ENCODE results near the gene C2orf92.
"Not testable (repeated sequence)": the region's sequence is repeated elsewhere in the genome, so short reads cannot be mapped to it uniquely, and the experiment has no call there.

C2orf92 gene

DNA sequence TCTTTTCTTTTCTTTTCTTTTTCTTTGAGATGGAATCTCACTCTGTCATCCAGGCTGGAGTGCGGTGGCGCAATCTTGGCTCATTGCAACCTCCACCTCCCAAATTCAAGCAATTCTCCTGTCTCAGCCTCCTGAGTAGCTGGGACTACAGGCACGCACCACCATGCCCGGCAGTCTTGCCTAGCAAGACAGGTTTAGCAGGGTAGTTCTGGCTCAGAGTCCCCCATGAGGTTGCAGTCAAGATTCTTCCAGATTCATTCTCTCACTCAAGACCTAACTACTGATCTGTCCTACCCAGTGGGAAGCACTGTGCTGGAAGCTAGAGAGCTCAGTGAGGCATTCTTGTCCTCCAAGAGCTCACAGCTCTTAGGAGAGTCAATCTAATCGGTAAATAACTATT, 26.2 kb downstream of the C2orf92 start:
- DNase-seq = no peak

DNA sequence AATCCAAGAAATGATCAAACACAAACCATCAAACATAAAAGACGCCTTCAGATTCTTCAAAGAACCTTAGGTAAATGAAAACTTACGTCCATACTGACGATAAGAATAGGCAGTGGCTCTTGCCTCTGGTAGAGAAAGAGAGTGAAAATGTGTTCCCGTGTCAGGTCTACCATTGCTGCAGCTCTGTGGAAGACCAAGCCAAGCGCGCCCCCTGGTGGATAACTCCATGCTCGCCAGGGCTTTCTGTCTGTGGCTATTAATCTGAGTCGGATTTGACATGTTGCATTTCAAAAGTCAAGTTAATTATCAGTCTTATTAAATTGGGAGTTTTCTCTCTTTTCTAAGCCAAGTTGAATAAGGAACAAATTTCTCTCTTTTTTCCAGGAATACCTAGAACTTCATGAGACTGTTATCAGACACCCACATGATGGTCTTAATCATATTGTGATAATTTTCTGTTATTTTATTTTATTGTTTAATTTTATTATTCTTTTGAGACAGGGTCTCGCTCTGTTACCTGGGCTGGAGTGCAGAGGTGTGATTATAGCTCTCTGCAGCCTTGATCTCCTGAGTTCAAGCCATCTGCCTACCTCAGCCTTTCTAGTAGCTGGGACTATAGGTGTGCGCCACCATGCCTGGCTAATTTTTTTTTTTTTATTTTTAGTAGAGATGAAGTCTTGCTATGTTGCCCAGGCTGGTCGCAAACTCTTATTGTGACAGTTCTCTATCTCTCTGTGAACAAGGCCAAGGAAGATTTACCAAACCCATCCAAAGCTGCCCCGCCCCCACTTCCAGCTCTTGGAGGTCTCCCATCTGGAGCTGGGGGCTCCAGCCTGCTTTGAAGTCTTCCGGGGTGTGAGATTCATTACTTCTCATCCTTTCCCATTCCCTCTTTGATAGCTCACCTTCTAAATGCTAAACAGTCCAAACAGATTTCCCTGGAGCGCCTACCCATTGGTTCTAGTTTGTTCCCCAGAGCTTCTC, 28.0 kb downstream of the C2orf92 start:
- peak; percentile 96 for DNase-seq

DNA sequence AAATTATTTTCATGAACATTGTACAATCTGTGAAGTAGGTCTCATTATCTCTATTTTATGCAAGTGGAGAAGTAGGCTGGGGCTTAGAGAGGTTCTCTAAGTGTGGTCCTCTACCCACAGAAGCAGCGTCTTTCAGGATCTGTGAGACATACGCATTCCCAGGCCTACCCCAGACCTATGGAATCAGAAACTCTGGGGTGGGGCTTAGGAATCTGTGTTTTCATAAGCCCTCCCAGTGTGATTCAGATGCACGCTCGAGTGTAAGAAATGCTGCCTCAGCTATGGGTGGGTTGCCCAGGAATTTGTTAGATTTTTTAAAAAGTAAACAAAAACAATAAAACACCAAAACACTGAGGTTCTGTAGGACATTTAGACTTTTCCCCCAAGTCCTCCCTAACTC, 29.0 kb downstream of the C2orf92 start:
- DNase-seq = no peak

DNA sequence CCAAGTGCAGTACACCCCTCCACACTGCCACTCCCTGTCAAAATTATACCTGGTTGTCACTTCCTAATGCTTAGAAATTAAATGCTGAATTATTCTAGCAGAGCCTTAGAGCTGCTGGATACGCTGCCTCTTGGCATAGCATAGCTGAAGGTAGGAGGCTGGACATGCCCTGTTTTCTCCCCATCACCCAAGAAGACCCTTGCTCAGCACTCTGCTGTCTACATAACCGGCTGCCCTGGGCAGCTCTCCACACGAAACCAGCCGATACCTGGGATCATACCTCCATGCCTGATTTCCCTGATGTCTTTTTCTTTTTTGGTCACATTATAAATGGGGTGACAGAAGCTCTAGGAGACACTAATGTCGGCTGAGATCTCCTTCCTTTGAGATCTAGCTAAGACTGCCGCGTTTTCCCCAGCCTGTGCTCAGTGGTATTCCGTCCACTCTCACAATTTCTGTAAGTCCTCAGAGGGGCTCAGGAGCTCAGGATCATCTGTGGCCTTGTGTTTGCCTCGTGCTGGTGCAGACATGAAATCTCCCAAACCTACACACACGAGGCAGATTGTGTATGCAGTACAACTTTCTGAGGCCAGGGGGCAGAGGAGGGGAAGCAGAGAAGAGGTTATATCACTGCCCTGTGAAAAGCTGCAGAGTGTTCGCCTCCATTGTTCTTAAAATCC, 30.4 kb downstream of the C2orf92 start:
- DNase-seq = peak; percentile 50

DNA sequence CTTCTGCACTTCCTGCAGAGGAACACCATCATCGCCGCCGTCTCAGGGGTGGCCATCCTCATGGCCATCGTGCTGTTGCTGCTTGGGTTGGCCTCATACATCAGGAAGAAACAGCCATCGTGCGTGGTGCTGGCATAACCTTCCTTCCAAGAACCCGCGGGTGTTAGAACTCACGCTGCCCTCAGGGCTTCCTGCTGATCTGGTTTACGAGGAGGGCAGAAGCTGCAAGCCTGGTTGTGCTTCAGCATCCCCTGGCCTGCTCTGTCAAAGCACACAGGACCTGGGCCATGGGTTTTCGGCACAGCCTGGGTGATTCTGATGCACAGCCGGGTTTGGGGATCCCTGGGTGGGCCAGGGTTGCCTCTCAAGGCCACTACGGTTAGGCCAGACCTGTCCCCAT, 31.7 kb downstream of the C2orf92 start:
- DNase-seq = no peak

DNA sequence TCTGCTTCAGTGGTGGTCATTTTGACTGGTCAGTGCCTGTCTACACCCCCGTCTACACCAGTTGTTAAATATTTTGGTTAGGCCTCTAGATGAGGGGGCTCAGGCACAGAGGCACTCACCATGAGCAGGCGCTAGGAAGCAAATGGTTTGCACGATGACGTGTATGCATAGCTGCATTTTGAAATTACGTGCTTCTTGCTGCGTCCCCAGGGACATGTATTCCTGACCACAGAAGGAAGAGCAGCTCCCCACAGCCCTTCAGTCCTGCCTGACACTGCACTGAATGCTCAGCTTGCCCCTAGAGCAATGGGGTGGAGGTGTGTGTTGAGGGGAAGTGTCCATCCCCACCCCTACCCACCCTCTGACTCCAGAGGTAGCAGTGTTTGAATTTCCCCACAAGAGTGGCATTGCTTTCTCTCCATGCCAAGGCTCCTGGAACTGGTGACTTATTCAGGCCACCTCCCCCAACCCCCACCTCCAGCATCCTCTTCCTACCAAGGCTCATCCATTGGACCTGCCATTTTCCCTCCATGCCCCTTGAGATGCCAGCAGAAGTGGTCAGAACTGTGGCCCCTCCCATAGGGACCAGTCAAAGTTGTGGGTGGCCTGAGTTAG, 32.4 kb downstream of the C2orf92 start:
- DNase-seq = no peak

DNA sequence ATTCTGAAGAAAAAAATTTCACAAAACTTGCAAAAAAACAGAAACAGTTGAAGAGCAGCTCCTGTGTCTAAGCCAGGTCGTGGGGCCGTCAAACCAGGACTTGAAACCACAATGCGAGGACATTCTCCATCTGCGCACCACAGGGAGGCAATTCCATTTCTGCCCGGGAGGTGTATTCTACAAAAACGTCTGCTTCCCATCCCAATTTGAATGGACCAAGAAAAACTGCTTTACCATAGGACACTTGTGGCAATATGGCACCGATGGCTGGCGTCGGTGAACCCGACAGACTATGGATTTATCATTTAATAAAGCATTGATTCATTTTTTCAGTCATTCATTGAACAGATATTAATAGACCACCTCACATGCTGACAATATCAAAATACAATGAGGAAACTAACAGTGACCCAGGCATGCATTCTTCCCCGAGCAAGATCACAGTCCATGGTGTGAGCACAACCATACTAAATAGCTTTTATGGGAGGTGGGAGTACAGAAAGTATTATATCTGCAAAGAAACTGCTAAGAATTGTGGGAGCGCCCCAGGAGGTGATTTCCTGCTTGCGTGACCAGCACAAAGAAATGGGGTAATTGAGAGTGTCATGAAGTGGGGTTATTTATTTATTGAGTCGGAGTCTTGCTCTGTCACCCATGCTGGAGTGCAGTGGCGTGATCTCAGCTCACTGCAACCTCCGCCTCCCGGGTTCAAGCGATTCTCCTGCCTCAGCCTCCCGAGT, 33.4 kb downstream of the C2orf92 start:
- no peak for DNase-seq

DNA sequence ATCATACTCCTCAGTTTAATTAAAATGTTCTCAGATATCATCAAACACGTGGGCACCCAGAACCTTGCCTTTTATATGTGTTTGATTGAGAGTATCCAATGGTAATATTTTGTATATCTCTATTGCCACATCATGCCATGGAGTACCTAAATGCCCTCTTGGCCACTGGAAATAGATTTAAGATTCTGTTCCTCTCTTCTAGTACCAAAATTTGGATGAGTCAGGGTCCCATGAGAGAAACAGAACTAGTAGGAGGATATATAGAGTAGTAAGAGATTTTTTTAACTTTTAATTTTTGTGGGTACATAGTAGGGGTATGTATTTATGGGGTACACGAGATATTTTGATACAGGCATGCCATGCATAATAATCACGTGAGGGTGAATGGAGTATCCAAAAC, 34.2 kb downstream of the C2orf92 start:
- no peak for DNase-seq

DNA sequence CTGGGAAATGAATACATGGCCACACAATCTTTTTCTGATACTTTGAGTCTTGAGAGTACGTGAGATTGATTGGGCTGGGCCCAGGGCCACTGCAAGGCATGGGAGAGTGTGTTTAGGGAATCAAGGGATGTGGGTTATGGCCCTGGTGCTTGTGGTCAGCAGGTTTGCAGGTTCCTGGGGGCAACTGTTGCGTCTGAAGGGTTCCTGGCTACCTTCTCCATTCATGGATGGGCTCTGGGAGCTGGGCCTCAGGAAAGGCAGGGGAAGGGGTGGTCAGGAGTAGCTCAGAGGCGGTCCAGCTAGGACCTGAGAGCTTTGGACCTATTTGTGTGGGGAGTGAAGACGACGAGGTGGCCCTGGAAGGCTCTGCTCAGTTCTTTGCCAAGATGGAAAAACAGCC, 35.5 kb downstream of the C2orf92 start:
- no peak for DNase-seq

DNA sequence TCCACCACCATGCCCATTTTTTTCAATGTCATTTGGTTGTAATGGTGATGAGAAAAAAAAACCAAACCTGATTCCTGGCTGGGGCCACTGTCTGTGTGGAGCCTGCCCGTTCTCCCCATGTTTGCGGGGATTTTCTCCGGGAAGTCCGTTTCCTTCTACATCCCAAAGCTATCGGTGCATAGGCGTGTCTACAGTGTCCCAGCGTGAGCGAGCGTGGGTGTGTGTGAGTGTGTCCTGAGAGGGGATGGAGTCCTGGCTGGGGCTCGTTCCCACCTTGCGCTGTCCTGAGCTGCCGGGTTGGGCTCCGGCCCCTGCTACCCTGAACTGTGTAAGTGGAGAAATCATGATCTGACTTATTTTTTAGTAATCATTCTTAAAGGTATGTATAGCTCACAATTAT, 36.6 kb downstream of the C2orf92 start:
- DNase-seq = no peak

DNA sequence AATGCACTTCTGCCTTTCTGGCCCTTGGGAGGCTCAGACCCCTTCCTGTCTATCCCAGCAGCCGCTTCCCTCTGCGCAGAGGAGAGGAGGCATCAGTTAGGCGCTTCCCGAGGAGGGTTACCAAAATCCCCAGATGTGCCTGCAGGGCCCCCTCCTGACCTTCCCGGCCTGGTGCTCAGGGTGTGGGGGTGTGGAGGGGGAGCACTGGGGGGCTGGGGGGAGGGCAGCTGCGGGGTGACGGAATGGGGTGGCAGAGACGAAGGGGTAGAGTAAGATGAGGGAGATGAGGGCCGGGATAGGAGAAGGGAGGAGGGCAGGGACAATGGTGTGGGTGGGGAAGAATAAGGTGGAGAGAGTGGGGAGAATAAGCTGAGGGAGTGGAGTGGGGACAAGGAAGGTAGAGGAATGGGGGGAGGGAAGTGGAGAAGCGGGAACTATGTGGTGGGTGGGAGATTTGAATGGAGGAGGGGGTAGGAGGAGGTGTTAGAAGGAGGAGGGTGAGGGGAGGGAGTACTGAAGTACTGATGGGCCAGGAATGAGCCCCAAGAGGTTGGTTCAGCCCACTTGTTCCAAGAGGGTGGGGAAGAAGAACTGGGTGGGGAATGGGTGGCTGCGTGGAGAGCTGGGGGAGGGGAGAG, 37.3 kb downstream of the C2orf92 start:
- no peak for DNase-seq

DNA sequence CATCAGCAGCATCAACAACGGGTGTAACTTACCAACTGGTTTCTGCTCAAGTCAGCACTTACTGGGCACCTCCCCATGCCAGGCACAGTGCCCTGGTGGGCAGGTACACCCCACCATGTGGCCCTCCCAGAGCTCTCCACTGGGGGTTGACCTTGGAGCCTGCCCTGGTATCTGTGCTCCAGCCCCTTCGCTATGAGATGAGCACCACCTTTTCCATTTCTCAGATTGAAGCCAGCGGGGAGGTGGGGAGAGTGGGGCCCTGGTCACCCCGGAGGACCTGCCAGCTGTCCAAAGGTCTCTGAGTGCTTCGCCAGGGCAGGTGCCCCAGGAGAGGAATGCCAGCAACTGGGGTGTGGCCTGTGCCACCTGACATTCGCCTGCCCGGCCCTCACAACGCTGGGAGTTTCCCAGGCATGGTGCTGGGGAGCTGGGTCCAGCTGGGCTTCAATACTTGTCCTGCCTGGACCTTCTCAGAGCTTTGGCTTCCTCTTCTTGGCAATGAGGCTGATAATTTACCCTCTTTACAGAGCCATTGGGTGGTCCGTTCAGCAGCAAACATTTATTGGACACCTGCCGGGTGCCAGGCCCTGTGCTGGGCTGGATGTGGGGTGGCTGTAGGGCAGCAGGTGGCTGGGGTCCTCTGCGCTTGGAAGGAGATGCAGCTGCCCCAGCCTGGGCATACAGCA, 38.0 kb downstream of the C2orf92 start:
- no peak for DNase-seq

DNA sequence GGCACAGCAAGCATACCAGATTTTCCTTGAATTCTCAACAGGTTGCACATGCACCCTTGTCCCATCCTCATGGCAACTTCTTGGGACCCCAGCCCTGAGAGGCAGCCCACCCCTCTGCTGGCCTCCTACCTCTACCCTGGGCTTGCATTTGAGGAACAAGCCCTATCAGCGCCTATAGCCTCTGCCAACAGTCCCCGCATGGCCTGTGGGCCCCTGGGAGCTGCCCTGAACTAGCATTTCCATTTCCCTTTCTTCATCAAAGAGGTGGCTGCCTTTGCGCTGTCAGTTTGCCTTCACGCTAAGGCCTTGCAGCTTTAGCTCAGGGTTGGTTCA, 38.5 kb downstream of the C2orf92 start:
- DNase-seq = no peak

DNA sequence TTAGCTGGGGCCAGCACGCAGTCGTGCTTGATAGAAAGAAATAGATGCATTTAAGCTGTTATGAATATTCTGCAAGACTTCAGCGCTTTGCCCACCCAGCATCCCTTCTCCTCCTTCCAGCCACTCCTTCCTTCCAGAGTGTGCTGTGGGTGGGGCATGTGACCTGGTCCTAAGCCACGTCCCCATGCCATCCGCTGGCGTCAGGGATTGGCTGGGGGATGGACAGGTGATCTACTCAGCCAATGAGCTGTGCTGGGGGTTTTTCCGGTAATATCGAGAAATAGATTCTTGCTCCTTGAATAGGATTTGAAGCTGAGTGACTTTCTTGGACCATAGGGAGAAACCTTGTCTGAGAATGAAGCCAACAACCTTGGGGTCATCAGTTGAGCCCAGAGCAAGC, 39.1 kb downstream of the C2orf92 start:
- no peak for DNase-seq

DNA sequence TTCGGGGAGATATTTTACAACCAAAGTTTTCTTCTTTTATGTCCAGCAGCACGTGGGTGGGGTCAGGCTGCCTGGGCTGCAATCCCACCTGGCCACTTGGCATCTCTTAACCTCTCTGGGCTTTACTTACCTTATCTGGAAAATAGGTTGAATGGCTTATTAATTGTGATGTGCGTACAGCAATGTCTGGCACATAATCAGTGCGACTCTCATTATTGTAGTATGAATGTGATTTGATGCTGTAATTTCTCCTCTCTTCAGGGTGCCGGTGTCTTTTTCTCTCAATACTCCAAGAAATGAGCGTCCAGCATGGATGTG, 41.8 kb downstream of the C2orf92 start:
- DNase-seq = no peak

DNA sequence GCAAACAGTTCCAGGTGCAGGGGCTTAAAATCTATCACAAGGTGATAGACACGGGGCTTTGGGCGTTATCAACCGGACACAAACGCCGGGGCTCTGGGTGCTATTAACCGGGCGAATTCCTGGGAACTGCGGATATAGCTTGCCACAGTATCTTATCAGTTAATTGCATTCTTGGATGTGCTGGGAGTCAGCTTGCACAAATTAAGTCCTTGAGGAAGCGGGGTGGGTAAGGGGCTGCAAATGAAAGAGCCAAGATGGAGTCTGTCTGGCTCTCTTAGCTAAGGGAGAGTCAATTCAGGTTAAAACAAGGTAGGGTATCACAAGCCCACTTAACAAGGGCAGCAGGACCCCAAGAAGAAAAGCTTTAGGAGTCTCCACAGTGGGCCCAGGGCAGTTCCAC, 42.7 kb downstream of the C2orf92 start:
- DNase-seq = not testable (repeated sequence)

DNA sequence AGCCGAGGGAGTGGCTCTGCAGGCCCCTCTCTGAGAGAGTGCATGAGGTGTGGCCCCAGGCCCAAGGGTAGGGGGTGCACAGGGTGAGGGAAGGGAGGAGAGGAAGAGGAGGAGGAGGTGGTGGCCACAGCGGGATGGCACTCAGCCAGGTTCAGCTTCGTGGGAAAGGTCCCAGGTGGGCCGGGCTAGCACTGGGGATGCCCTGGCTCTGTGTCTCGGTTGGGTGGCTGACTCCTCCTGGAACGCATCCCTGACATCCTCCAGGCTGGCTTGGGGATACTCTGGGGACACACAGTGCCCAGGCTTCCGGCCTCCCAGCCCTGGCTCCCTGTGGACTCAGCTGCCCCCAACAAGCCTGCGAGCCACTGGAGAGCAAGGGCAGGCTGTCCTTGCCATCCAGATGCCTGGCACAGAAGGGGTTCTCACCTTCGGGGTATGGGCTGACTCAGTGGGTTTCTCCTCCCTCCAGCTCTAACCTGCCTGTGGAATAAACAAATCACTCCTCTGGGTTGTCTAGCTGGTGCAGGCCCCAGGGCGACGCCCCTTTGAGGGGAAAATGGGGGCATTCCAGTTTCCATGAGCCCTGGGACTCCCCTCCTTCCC, 43.3 kb downstream of the C2orf92 start:
- peak; percentile 34 for DNase-seq

DNA sequence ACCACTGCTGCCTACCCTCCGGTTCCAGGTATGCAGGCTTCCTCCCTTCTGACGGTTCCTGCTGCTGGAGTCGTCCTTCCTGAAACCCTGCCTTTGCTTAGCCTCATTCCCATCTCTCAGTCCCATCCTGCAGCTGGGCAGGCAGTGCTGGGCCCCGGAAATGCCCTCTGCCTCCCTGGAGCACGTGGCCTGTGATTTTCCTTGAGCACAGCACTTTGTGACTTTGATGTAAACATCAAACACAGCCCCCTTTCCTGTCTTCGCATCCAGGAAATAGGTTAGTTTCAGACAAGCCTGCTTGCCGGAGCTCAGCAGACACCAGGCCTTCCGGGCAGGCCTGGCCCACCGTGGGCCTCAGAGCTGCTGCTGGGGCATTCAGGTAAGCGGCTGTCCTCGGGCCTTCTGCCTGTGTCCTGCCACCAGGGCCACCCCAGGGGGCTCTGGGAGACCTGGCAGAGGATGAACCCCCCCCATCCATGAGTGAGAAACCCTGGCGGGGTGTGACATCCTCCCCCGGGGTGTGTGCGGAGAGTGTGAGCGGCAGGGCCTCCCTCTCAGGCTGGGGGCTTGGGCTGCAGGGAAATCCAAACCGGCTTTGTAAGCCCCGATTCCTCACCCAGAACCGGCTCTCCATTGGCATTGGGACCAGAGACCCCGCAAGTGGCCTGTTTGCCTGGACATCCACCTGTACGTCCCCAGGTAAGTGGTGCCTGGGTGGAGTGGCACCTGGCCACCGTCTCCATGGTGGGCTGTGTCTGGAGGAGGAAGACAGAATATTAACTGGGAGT, 44.0 kb downstream of the C2orf92 start, which contains the start of gene ZAP70:
ZAP70 (plus strand) TSS at position 281 of the 788 bp plus-strand sequence. CDS start 10,461 bp downstream, outside the sequence.
- DNase-seq = peak; percentile 43

DNA sequence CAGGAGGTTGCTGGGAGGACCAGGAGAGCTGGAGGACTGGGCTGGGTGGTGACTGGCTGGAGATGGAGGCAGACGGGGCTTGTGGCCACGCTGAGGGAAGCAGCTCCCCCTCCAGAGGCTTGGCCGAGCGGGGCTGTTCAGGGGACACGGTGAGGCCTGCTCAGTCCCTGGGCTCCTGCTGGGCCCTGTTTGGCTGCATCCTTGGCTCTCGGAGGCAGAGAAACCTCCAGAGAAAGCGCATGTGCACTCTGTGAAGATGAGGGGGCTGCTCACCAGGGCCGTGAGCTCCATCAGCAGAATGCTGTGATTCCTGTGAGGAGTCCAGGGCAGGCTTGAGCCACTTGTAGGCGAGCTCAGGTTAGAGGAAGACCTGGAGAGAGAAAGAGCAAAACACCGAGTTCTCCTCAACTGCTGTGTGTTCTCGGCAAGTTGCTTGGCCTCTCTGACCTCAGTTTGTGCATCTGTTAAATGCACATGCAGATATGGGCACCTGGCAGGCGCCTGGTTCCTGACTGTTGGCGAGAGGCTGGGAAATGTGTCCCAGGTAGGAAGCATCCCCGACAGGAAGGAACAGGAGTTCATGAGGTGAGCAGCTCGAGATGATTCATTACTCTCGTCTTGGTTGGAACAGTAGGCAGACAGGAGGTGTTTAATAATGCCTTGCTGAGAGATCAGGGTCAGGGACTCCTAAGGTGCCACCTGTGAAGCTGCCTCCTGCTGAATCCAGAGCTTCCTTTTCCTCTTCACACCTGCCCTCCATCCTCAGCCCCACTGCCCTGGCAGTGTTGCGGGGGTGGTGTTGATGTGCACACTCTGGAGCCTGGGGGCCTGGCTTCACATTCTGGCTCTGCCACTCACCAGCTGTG, 44.8 kb downstream of the C2orf92 start:
- DNase-seq = no peak
